Nephron progenitor cell (in vitro differentiated cells): ENCODE measurements around the gene CREBL2.
"Not testable (repeated sequence)": the region's sequence is repeated elsewhere in the genome, so short reads cannot be mapped to it uniquely, and the experiment has no call there.

ENCODE experiments used
- DNase-seq: peaks from one replicate; pipeline ENCODE4 v3.0.0; 2021
- H3K27ac Mint-ChIP-seq: 2 replicates; pipeline ENCODE4 v1.8.0; 2021; ENCODE audit warnings: mild to moderate bottlenecking, moderate library complexity, mixed read lengths
- H3K27me3 Mint-ChIP-seq: 2 replicates; pipeline ENCODE4 v1.8.0; 2021; ENCODE audit warnings: mild to moderate bottlenecking, low read depth, mixed read lengths; ENCODE audit not compliant: poor library complexity
- H3K36me3 Mint-ChIP-seq: 2 replicates; pipeline ENCODE4 v1.8.0; 2021; ENCODE audit warnings: low read depth, mixed read lengths
- H3K4me1 Mint-ChIP-seq: 2 replicates; pipeline ENCODE4 v1.8.0; 2021; ENCODE audit warnings: mixed read lengths
- H3K4me3 Mint-ChIP-seq: 2 replicates; pipeline ENCODE4 v1.8.0; 2021; ENCODE audit warnings: mild to moderate bottlenecking, moderate library complexity, mixed read lengths
- H3K9me3 Mint-ChIP-seq: 2 replicates; pipeline ENCODE4 v1.8.0; 2021; ENCODE audit warnings: mild to moderate bottlenecking, moderate library complexity, mixed read lengths
- TF ChIP-seq, protein P1 (sequence below): fragments of 200-600 bp; sonication (generic); IDR thresholded peaks from 2 replicates; pipeline ENCODE4 v1.5.0; 2021; ENCODE audit warnings: antibody characterized with exemption

CREBL2 gene, protein sequence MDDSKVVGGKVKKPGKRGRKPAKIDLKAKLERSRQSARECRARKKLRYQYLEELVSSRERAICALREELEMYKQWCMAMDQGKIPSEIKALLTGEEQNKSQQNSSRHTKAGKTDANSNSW

DNA sequence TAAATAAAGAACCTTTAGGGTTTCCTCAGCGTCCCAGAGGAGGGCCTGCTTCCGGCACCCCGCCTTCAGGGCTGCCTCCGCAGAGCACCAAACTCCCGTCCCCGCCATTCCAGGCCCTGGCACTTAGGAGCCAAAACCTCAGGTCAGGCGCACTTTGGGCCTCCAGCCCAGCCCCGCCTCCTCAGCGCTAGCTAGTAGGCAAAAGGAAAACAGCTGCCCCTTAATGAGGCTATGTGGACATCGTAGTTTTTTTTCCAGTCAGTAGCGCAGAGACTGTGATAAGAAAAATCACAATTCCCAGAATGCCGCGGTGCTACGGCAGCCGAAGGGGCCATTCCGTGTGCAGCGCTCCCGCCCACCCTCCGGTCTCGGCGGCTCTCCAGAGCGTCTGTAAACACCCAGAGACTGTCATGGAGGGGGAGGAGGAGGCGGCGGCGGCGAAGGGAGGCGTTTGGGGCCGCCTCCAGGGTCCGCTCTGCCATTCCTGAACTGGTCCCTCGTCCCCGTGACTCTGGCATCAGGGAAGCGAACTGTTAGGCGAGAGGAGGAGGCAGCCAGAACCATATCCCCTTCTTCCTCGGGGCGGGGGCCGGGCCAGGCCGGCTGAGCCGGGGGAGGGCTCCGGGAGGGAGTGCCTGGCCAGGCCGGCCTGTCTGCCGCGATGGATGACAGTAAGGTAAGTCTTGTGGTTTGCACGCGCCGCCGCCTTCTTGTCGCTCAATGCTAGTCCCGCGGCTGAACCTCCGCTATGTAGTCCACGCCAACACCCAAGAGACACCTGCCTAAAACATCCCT, at the start of gene CREBL2:
CREBL2 (plus strand) TSS at position 365 of the 795 bp plus-strand sequence; CDS start at position 662, 297 bp downstream.
- Mint-ChIP-seq H3K36me3 (peaks cover 20% of the 10 kb centered on the region), H3K4me1 (peaks cover 49% of the 10 kb centered on the region), H3K4me3 (peak within 1 kb of the TSS; percentile 89), H3K9me3 (peaks cover 2% of the 10 kb centered on the region), H3K27me3 (peaks cover 3% of the 10 kb centered on the region), H3K27ac (peak within 1 kb of the TSS; percentile 70)
- TF ChIP-seq, protein P1, sequence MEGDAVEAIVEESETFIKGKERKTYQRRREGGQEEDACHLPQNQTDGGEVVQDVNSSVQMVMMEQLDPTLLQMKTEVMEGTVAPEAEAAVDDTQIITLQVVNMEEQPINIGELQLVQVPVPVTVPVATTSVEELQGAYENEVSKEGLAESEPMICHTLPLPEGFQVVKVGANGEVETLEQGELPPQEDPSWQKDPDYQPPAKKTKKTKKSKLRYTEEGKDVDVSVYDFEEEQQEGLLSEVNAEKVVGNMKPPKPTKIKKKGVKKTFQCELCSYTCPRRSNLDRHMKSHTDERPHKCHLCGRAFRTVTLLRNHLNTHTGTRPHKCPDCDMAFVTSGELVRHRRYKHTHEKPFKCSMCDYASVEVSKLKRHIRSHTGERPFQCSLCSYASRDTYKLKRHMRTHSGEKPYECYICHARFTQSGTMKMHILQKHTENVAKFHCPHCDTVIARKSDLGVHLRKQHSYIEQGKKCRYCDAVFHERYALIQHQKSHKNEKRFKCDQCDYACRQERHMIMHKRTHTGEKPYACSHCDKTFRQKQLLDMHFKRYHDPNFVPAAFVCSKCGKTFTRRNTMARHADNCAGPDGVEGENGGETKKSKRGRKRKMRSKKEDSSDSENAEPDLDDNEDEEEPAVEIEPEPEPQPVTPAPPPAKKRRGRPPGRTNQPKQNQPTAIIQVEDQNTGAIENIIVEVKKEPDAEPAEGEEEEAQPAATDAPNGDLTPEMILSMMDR, result no peak
- DNase-seq, result peak; percentile 83

DNA sequence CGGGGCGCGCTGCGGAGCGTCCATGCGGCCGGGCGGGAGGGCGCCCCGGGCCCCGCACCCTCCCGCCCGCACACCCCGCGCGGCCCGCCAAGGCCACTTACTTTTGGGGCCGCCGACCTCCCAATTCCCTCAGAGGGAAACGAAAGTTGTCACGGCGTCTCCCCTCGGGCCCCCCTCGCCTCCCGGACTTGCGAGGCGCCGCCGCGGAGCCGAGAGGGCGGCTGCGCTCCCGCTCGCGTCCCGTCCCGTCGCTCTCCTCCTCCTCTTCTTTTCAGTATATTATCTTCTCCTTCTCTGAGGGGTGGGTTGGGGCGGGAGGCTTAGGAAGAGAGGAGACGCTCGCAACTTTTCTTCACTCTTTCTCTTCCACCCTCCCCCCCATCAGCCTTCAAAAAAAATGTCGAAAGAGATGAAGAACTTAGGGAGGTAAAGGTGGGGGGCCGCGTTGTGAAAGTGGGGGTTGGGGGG, 49.6 kb upstream of the CREBL2 start:
- TF ChIP-seq, protein P1, result no peak
- Mint-ChIP-seq H3K4me3 (peak overlapping the region; percentile 91), H3K9me3 (peaks cover 32% of the 10 kb centered on the region), H3K27ac (peak overlapping the region; percentile 100), H3K36me3 (peaks cover 23% of the 10 kb centered on the region), H3K27me3 (peaks cover 3% of the 10 kb centered on the region), H3K4me1 (peaks cover 43% of the 10 kb centered on the region)
- peak; percentile 53 for DNase-seq

DNA sequence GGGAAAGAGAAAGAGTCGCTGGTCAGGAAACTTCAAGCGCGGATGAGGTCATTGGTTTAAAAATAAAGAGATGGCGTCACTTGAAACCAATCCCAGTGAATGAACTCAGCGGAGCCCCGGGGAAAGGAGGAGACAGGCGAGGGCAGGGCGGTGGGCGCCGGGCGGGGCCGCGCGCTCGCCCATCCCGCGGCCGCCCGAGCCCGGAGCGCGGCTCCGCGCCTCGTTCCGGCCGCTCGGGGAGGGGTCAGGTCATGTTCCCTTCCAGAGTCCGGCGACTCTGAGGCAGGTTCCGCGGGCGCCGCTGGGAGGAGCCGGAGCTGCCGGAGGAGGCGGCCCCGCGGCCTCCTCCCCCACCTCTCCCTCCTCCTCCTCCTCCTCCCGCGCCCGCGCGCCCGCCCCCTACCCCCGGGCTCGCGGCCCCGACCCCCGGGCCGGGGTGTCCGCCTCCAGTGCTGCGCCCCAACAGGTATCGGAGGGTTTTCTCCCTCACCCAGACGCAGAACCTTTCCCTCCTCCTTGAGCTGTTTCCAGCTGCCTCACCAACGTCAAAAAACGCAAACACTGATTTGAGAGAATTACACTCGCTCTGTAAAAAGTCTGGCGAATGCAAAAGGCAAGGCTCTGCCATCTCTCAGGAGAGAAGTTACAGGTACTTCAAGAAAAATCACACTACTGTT, 49.0 kb upstream of the CREBL2 start, which contains the start of gene DUSP16:
DUSP16 (minus strand) TSS at position 279 of the 677 bp plus-strand sequence. CDS start 41,765 bp downstream, outside the sequence.
- peaks cover 20% of the 10 kb centered on the region for H3K36me3 Mint-ChIP-seq
- peaks cover 3% of the 10 kb centered on the region for H3K27me3 Mint-ChIP-seq
- H3K9me3 Mint-ChIP-seq, result peaks cover 37% of the 10 kb centered on the region
- H3K27ac Mint-ChIP-seq, result peak within 1 kb of the TSS; percentile 100
- DNase-seq, result peak; percentile 92
- peaks cover 42% of the 10 kb centered on the region for H3K4me1 Mint-ChIP-seq
- TF ChIP-seq, protein P1, result no peak
- peak within 1 kb of the TSS; percentile 91 for H3K4me3 Mint-ChIP-seq

DNA sequence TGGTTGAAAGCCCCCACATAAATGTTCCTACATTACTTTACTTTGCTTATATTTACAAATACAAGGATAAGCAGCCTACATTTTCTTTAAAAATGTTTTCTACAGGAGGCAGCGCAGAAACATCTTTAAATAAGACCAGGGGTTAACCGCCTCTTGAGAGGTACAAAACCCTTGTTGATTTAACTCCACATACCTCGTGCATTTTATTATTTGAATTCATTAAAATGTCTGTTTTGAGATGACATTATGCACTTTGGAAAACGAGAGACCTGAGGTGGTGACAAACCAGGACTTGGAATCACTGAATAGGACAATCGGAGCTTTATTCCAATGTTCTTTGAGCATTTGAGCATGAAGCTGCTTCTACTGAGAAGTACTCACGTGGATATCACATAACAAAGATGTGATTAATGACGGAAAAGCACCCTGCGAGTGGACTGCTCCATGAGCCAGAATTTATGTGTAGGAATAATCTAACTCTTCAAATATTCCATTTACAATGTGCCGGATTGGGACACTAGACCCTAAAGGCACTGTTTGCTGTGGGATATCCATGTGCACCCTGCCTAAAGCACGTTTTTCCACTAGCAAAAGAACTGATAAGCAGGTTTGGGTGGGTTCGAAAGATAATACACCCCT, 48.3 kb upstream of the CREBL2 start:
- Mint-ChIP-seq H3K4me3 (peak overlapping the region; percentile 83), H3K4me1 (peaks cover 37% of the 10 kb centered on the region), H3K27ac (peak overlapping the region; percentile 96), H3K36me3 (peaks cover 13% of the 10 kb centered on the region), H3K9me3 (peaks cover 33% of the 10 kb centered on the region), H3K27me3 (peaks cover 7% of the 10 kb centered on the region)
- peak; percentile 7 for DNase-seq
- TF ChIP-seq, protein P1, result no peak

DNA sequence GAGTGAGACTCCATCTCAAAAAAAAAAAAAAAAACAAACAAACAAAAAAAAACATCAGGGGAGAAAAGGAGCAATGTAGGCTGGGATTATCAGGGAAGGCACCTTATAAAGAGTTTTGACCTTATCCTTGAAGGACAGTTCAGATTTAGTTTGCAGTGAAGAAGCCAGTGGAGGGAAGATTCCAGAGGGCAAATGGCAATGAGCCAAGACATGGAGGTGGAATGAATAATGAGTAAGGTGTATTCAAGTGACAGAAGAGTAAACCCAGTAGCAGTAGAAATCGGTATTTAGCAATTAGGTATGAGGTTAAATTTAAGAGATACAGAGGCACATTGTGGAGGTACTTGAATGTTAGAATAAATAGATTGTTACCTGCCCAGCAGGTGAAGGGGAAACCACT, 46.8 kb upstream of the CREBL2 start:
- H3K9me3 Mint-ChIP-seq, result peaks cover 33% of the 10 kb centered on the region
- H3K27ac Mint-ChIP-seq, result no peak overlapping the region
- peaks cover 12% of the 10 kb centered on the region for H3K36me3 Mint-ChIP-seq
- peaks cover 22% of the 10 kb centered on the region for H3K4me1 Mint-ChIP-seq
- TF ChIP-seq, protein P1, result no peak
- no peak overlapping the region for H3K4me3 Mint-ChIP-seq
- H3K27me3 Mint-ChIP-seq, result peaks cover 7% of the 10 kb centered on the region
- DNase-seq, result no peak

DNA sequence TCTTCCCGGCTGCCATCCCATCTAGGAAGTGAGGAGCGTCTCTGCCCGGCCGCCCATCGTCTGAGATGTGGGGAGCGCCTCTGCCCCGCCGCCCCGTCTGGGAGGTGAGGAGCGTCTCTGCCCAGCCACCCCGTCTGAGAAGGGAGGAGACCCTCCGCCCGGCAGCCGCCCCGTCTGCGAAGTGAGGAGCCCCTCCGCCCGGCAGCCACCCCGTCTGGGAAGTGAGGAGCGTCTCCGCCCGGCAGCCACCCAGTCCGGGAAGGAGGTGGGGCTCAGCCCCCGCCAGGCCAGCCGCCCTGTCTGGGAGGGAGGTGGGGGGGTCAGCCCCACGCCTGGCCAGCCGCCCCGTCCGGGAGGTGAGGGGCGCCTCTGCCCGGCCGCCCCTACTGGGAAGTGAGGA, 45.7 kb upstream of the CREBL2 start:
- Mint-ChIP-seq H3K9me3 (peaks cover 33% of the 10 kb centered on the region), H3K36me3 (peaks cover 12% of the 10 kb centered on the region), H3K4me1 (peaks cover 11% of the 10 kb centered on the region)
- not testable (repeated sequence) for H3K27me3 Mint-ChIP-seq, DNase-seq, H3K4me3 Mint-ChIP-seq, H3K27ac Mint-ChIP-seq
